Esophagus muscularis mucosa (tissue), 4 donors: ENCODE results near the gene RPS6KA2.

Experiments
- EP300 ChIP-seq: sonication (generic); formaldehyde crosslinking; IDR thresholded peaks from one replicate; pipeline ENCODE4 v1.6.1; 2017; ENCODE audit warnings: antibody characterized with exemption
- POLR2A ChIP-seq: fragments of 450-650 bp; IDR thresholded peaks from one replicate; pipeline ENCODE4 v1.6.1; 2017; ENCODE audit warnings: antibody characterized with exemption, moderate library complexity, mild to moderate bottlenecking, low read depth
- TF ChIP-seq, protein P1 (sequence below), 3 experiments: fragments of 200-600 bp in 2 of 3; fragments of 450-650 bp in 1 of 3; sonication (generic) in 2 of 3; IDR thresholded peaks; one replicate each; pipeline ENCODE4 v1.5.1; 2017 to 2019; ENCODE audit warnings: antibody characterized with exemption in 3 of 3, mild to moderate bottlenecking in 2 of 3, moderate library complexity in 1 of 3

DNA sequence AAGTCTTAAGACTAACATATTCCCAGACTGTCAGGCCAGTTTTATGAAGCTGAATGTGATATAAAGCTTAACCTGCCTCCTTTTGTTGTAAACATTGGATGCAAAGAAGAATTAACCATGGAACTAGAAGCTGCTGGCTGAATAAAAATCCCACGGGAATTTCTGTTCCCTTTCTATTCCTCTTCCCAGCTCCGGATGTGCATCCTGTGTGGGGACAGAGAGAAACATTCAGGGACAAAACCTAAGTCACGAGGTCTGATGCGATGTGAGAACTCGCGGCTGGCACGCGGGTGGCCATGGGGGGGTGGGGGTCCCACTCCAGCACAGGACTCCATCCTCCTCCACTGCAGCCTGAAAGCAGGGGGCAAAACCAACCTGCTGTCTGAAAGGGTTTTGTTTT is 72.7 kb downstream of the RPS6KA2 start:
- no peak for TF ChIP-seq EP300
- TF ChIP-seq, protein P1, sequence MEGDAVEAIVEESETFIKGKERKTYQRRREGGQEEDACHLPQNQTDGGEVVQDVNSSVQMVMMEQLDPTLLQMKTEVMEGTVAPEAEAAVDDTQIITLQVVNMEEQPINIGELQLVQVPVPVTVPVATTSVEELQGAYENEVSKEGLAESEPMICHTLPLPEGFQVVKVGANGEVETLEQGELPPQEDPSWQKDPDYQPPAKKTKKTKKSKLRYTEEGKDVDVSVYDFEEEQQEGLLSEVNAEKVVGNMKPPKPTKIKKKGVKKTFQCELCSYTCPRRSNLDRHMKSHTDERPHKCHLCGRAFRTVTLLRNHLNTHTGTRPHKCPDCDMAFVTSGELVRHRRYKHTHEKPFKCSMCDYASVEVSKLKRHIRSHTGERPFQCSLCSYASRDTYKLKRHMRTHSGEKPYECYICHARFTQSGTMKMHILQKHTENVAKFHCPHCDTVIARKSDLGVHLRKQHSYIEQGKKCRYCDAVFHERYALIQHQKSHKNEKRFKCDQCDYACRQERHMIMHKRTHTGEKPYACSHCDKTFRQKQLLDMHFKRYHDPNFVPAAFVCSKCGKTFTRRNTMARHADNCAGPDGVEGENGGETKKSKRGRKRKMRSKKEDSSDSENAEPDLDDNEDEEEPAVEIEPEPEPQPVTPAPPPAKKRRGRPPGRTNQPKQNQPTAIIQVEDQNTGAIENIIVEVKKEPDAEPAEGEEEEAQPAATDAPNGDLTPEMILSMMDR (IDR thresholded peaks at IDR 0.05), result no peak
- no peak for TF ChIP-seq POLR2A
